Measurements from ENCODE around the gene PITPNC1. TPM values are rescaled to one million over a fixed set of nuclear protein-coding genes. Genes with fewer than 3 reads are reported as not detected.

Gene PITPNC1
- total RNA-seq, 1 experiment from 2014 or later = 20.8 TPM

- no peak for DNase-seq (ENCODE audit: low read depth, low spot score)
- intact Hi-C loops (cut with micrococcal nuclease; ENCODE audit: unreplicated experiment) (no loop called here), in situ Hi-C loops (cut with HindIII; ENCODE audit: low pct_unique_long_range_greater_than_20kb, low sequenced_read_pairs) (no loop called here)
- no peaks in the 10 kb centered on the region for H3K9me3 ChIP-seq (ENCODE audit: control insufficient read depth, insufficient read depth, low read depth, low read length)
- TF ChIP-seq TCF7L2 (IDR thresholded peaks at IDR 0.05; ENCODE audit: low read depth, low read length) = no peak
- TF ChIP-seq REST (IDR thresholded peaks at IDR 0.05; ENCODE audit: insufficient read depth in 1 of 2, low read depth in 2 of 2, low read length in 1 of 2) = no peak
- TF ChIP-seq SIN3A (IDR thresholded peaks at IDR 0.05; ENCODE audit: borderline replicate concordance, insufficient read depth, low read depth, low read length) = no peak
- TF ChIP-seq CTCF (IDR thresholded peaks at IDR 0.05) = no peak
- no peak for TF ChIP-seq POLR2AphosphoS5 (IDR thresholded peaks at IDR 0.05; ENCODE audit: low read depth, low read length)
- no peak overlapping the region for H3K27ac ChIP-seq (ENCODE audit: low read length)
- H3K36me3 ChIP-seq (ENCODE audit: control insufficient read depth, insufficient read depth, low read length) = peaks cover 12% of the 10 kb centered on the region
- no TSS peak for BruUV-seq (replicated peaks)
- ATAC-seq = no peak
- CTCF ChIA-PET = no interaction called here
- 0 out of 2 replicates have a peak, but pooled peaks cover 2% of the 10 kb centered on the region for H3K4me1 ChIP-seq (ENCODE audit: control insufficient read depth, insufficient read depth, low read length)
- POLR2A ChIA-PET = no interaction called here
- no peak overlapping the region for H3K4me3 ChIP-seq (ENCODE audit: low read depth in 2 of 2, low read length in 2 of 2)
- H3K27me3 ChIP-seq (ENCODE audit: control insufficient read depth, insufficient read depth, low read length) = no peaks in the 10 kb centered on the region
These were observed 18.5 kb upstream of the PITPNC1 start for GRCh38 chr17:67358612-67359011.

DNA sequence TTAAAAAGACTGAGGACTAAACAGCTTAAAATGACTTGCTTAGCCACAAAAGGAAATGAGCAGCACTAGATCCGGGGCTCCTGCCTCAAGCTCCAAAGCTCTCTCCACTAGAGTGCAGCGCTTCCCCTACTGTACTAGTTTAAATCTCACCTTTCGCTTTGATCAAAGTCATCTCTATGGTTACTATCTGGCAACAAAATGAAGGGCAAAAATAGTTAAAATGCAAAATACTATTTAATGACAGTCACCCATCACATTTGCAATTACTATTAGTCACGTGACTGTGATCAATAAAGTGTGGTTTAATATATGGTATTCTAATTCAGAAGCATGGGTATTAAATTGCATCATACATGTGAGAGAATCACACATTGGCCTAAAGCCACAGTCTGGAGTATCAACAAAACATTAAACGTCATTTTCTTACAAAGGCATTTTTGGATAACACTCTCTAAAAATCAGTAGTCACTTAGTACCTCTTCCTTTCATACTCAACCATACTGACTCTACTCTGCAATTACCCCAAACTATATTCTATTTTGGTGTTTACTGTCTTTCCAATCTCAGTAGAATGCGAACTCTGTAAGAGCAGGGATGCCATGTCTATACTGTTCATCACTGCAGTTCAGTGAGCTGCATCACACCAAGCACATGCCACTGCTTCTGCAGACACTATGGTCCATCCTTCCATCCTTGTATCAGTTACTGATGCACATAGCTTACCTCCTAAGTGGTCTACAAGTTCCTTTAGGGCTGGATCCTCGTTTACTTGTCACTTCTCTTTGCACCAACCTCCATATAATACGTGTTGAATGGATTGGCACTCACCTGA, 16.9 kb upstream of the PITPNC1 start:
- in situ Hi-C loops (cut with HindIII; ENCODE audit: low pct_unique_long_range_greater_than_20kb, low sequenced_read_pairs) = no loop called here
- Histone ChIP-seq H3K27me3 (ENCODE audit: control insufficient read depth, insufficient read depth, low read length) (no peaks in the 10 kb centered on the region), H3K36me3 (ENCODE audit: control insufficient read depth, insufficient read depth, low read length) (peaks cover 12% of the 10 kb centered on the region), H3K9me3 (ENCODE audit: control insufficient read depth, insufficient read depth, low read depth, low read length) (no peaks in the 10 kb centered on the region), H3K4me3 (ENCODE audit: low read depth in 2 of 2, low read length in 2 of 2) (no peak overlapping the region), H3K4me1 (ENCODE audit: control insufficient read depth, insufficient read depth, low read length) (peaks cover 8% of the 10 kb centered on the region), H3K27ac (ENCODE audit: low read length) (no peak overlapping the region)
- ATAC-seq = no peak
- BruUV-seq (replicated peaks) = no TSS peak
- CTCF ChIA-PET = interaction anchor here (0.6 to 0.7 kb wide), 2 partner anchors 74 to 1165 kb away, joined by 5 to 9 read pairs; no protein-coding TSS in a partner anchor
- no peak for DNase-seq (ENCODE audit: low read depth, low spot score)
- intact Hi-C loops (cut with micrococcal nuclease; ENCODE audit: unreplicated experiment) = no loop called here
- POLR2A ChIA-PET = no interaction called here
- no peak for TF ChIP-seq SIN3A (IDR thresholded peaks at IDR 0.05; ENCODE audit: borderline replicate concordance, insufficient read depth, low read depth, low read length)
- peak; percentile 60; the same call in 1 of the 2 replicates for TF ChIP-seq CTCF (IDR thresholded peaks at IDR 0.05)

All from Panc1 (cell line).